Testis (tissue), 2 donors: ENCODE data around the gene ETHE1.

Source experiments
- POLR2A ChIP-seq: fragments of 450-650 bp; IDR thresholded peaks from one replicate; pipeline ENCODE4 v1.6.1; 2017; ENCODE audit warnings: antibody characterized with exemption, mild to moderate bottlenecking, moderate library complexity
- TF ChIP-seq, protein P1 (sequence below), 3 experiments: fragments of 450-650 bp in 2 of 3; fragments of 200-600 bp in 1 of 3; sonication (generic) in 1 of 3; IDR thresholded peaks; one replicate each; pipeline ENCODE4 v1.5.1; 2016 to 2019; ENCODE audit warnings: antibody characterized with exemption in 3 of 3, mild to moderate bottlenecking in 2 of 3, moderate library complexity in 1 of 3

- TF ChIP-seq POLR2A: no peak
- TF ChIP-seq, protein P1, sequence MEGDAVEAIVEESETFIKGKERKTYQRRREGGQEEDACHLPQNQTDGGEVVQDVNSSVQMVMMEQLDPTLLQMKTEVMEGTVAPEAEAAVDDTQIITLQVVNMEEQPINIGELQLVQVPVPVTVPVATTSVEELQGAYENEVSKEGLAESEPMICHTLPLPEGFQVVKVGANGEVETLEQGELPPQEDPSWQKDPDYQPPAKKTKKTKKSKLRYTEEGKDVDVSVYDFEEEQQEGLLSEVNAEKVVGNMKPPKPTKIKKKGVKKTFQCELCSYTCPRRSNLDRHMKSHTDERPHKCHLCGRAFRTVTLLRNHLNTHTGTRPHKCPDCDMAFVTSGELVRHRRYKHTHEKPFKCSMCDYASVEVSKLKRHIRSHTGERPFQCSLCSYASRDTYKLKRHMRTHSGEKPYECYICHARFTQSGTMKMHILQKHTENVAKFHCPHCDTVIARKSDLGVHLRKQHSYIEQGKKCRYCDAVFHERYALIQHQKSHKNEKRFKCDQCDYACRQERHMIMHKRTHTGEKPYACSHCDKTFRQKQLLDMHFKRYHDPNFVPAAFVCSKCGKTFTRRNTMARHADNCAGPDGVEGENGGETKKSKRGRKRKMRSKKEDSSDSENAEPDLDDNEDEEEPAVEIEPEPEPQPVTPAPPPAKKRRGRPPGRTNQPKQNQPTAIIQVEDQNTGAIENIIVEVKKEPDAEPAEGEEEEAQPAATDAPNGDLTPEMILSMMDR (IDR thresholded peaks at IDR 0.05): no peak
These were observed 47.6 kb upstream of the ETHE1 start for GRCh38 chr19:43574424-43575155.
